ENCODE data around the gene HOXC10. TPM values are rescaled to one million over a fixed set of nuclear protein-coding genes. Genes with fewer than 3 reads are reported as not detected.

The HOXC10 gene
- total RNA-seq, 2 donors from 2014 or later: not detected

GRCh38 chr12:53986686-53987483 is 1.9 kb downstream of the HOXC10 start:
- H3K27me3 Mint-ChIP-seq (ENCODE audit: insufficient read depth): peaks cover 100% of the 10 kb centered on the region
- no peak overlapping the region for H3K9ac ChIP-seq (ENCODE audit: extremely low read depth, low read length, poor library complexity, severe bottlenecking)
- H3K27ac ChIP-seq (ENCODE audit: low read depth, low read length): no peak overlapping the region
- peaks cover 100% of the 10 kb centered on the region for H3K27me3 ChIP-seq (ENCODE audit: control insufficient read depth, insufficient read depth, low read length, poor library complexity, severe bottlenecking)
- peaks cover 16% of the 10 kb centered on the region for H3K9me3 Mint-ChIP-seq
- H3K4me3 Mint-ChIP-seq: no peak overlapping the region
- WGBS, 2 experiments (ENCODE audit: insufficient coverage in 1 of 2, insufficient read length in 1 of 2): 51 to 54% methylated on average over 8 to 21 of the region's 21 CpGs
- TF ChIP-seq CTCF (conservative IDR thresholded peaks at IDR 0.05): no peak
- H3K4me3 ChIP-seq (ENCODE audit: low read length): no peak overlapping the region
- H3K4me1 Mint-ChIP-seq: no peaks in the 10 kb centered on the region
- H3K36me3 ChIP-seq (ENCODE audit: control insufficient read depth, insufficient read depth, low read length): no peaks in the 10 kb centered on the region
- H3K9me3 ChIP-seq (ENCODE audit: control insufficient read depth, low read length): peaks cover 8% of the 10 kb centered on the region
- H3K27ac Mint-ChIP-seq: no peak overlapping the region
- H3K36me3 Mint-ChIP-seq (ENCODE audit: low read depth): no peaks in the 10 kb centered on the region
- DNase-seq: no peak
- H3K4me1 ChIP-seq (ENCODE audit: control insufficient read depth, insufficient read depth, low read length): no peaks in the 10 kb centered on the region

GRCh38 chr12:53987787-53988230 is 2.9 kb downstream of the HOXC10 start:
- TF ChIP-seq CTCF (conservative IDR thresholded peaks at IDR 0.05): no peak
- H3K27ac Mint-ChIP-seq: no peak overlapping the region
- H3K4me3 ChIP-seq (ENCODE audit: low read length): no peak overlapping the region

GRCh38 chr12:53988541-53989226 is 3.7 kb downstream of the HOXC10 start:
- H3K4me3 Mint-ChIP-seq: no peak overlapping the region
- Histone ChIP-seq H3K9me3 (ENCODE audit: control insufficient read depth, low read length) (peaks cover 8% of the 10 kb centered on the region), H3K4me3 (ENCODE audit: low read length) (no peak overlapping the region), H3K9ac (ENCODE audit: extremely low read depth, low read length, poor library complexity, severe bottlenecking) (no peak overlapping the region), H3K36me3 (ENCODE audit: control insufficient read depth, insufficient read depth, low read length) (no peaks in the 10 kb centered on the region), H3K4me1 (ENCODE audit: control insufficient read depth, insufficient read depth, low read length) (no peaks in the 10 kb centered on the region), H3K27ac (ENCODE audit: low read depth, low read length) (no peak overlapping the region), H3K27me3 (ENCODE audit: control insufficient read depth, insufficient read depth, low read length, poor library complexity, severe bottlenecking) (peaks cover 100% of the 10 kb centered on the region)
- DNase-seq: no peak
- no peaks in the 10 kb centered on the region for H3K4me1 Mint-ChIP-seq
- peaks cover 100% of the 10 kb centered on the region for H3K27me3 Mint-ChIP-seq (ENCODE audit: insufficient read depth)
- H3K27ac Mint-ChIP-seq: no peak overlapping the region
- TF ChIP-seq CTCF (conservative IDR thresholded peaks at IDR 0.05): no peak
- WGBS, 2 experiments (ENCODE audit: insufficient coverage in 1 of 2, insufficient read length in 1 of 2): 12 to 14% methylated on average over 1 to 5 of the region's 5 CpGs
- H3K36me3 Mint-ChIP-seq (ENCODE audit: low read depth): no peaks in the 10 kb centered on the region
- peaks cover 11% of the 10 kb centered on the region for H3K9me3 Mint-ChIP-seq

More at GRCh38 chr12:53987787-53988230, 2.9 kb downstream of the HOXC10 start:
- Histone ChIP-seq H3K27ac (ENCODE audit: low read depth, low read length) (no peak overlapping the region), H3K9ac (ENCODE audit: extremely low read depth, low read length, poor library complexity, severe bottlenecking) (no peak overlapping the region), H3K36me3 (ENCODE audit: control insufficient read depth, insufficient read depth, low read length) (no peaks in the 10 kb centered on the region), H3K27me3 (ENCODE audit: control insufficient read depth, insufficient read depth, low read length, poor library complexity, severe bottlenecking) (peaks cover 100% of the 10 kb centered on the region), H3K9me3 (ENCODE audit: control insufficient read depth, low read length) (peaks cover 8% of the 10 kb centered on the region), H3K4me1 (ENCODE audit: control insufficient read depth, insufficient read depth, low read length) (no peaks in the 10 kb centered on the region)
- no peaks in the 10 kb centered on the region for H3K4me1 Mint-ChIP-seq
- peaks cover 100% of the 10 kb centered on the region for H3K27me3 Mint-ChIP-seq (ENCODE audit: insufficient read depth)
- peaks cover 16% of the 10 kb centered on the region for H3K9me3 Mint-ChIP-seq
- DNase-seq: no peak
- H3K4me3 Mint-ChIP-seq: no peak overlapping the region
- 21 to 29% methylated on average over 1 to 4 of the region's 4 CpGs for WGBS, 2 experiments (ENCODE audit: insufficient coverage in 1 of 2, insufficient read length in 1 of 2)
- H3K36me3 Mint-ChIP-seq (ENCODE audit: low read depth): no peaks in the 10 kb centered on the region
